Melanocyte of skin (primary cell): ENCODE measurements around the gene ACVRL1. TPM values are rescaled to one million over a fixed set of nuclear protein-coding genes. Genes with fewer than 3 reads are reported as not detected.

Experiments
- total RNA-seq, 2 donors: library from RNA; depleted of rRNA; stranded (reverse); fragments of >200 nt; gene quantifications; 2 replicates each; pipeline ENCODE4 v1.2.3, GENCODE V29; 2012

The ACVRL1 gene
- under 1 TPM; 0.34 to 1.00 TPM for total RNA-seq

DNA sequence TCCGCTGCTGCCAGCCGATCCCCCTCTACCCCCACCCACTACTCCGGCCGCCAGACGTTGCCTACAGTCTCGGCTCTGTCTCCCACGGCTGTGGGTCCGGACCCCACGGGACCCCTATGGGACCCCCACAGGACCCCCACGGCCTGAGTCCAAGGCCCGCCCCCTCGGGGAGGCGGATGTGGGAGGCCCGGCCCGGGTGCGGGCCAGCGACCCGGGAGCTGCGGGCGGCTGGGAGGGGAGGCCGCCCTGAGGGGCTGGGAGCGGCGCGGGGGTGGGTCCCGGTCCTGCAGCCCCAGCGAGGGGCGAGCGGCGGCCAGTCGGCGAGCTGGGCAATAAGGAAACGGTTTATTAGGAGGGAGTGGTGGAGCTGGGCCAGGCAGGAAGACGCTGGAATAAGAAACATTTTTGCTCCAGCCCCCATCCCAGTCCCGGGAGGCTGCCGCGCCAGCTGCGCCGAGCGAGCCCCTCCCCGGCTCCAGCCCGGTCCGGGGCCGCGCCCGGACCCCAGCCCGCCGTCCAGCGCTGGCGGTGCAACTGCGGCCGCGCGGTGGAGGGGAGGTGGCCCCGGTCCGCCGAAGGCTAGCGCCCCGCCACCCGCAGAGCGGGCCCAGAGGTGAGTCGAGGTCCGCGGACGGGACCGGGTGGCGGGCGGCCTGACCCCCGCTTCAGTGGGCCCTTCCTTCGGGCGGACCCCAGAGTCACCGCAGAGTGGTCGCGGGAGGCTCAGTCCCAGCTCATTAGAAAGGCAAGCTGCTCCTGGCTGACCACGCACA, at the start of gene ACVRL1:
ACVRL1 (plus strand) TSS at position 422 of the 773 bp plus-strand sequence. CDS start 4,971 bp downstream, outside the sequence.

DNA sequence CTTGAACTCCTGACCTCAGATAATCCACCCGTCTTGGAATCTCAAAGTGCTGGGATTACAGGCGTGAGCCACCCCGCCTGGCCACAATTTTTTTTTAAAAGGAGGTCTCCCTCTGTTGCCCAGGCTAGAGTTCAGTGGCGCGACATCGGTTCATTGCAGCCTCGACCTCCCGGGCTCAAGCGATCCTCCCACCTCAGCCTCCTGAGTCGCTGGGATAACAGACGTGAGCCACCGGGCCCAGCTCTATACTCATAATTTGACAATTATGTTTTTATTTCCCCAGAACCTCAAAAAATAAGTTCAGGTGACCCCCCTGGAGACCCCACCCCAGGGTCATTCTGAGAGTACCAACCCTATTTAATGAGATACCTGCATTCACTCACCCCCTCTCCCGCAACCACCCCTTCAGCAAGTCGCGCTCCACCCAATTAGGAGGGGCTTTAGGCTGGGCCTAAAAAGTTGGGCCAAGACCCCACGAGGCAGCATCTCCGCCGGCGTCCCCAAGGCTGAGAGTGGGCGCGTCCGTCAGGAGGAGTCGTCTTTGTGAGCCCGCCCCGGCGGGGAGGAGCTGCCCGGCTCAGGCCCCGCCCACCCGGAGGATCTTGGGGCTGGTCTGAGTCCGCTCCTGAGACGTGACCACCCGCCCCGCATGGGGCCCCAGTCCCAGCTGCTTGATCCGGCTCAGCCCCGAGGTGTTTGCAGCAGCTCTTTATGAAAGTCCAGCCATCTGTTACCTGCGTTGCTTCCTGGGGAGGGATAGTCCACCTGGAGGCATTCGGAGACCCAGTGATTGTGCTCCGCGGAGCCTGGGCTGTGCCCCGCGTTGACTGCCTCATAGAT, 19.6 kb upstream of the ACVRL1 start, which contains the start of gene ANKRD33:
ANKRD33 (plus strand) TSS at position 628 of the 840 bp plus-strand sequence; CDS start at position 712, 84 bp downstream.

DNA sequence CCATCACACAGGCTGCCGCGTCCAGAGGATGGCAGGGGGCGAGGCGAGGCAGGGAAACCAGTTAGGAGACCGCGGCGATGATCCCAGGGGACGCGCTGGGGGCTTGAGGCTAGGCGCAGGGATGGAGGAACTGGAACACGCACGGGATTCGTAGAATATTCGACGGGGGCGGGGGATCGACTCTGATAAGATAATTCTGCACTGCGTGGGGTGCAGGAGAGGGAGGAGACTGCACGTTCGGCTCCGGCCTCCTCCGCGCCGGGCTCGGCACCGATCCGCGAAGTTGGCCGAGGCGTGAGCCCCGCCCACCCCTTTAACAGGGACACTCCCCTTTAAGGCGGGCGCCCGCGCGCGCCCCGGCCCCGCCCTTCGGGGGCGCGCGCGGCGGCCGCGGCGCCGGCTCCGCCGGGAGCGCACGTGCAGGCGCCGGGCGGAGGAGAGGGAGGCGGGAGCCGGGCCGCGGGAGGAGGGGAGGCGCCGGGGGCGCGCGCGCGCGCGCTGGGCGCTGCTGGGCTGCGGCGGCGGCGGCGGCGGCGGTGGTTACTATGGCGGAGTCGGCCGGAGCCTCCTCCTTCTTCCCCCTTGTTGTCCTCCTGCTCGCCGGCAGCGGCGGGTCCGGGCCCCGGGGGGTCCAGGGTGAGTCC, 44.0 kb downstream of the ACVRL1 start, which contains the start of gene ACVR1B:
ACVR1B (plus strand) TSS at position 501 of the 644 bp plus-strand sequence; CDS start at position 546, 45 bp downstream.

Other genes with a start within 250 kb of the ACVRL1 start
- gene FIGNL2, start 58.8 kb upstream of the ACVRL1 start, total RNA-seq = under 1 TPM in 1 of 2 donors, not detected in 1; under 0.01 TPM
- gene ANKRD33, start 19.4 kb upstream of the ACVRL1 start, total RNA-seq = not detected
- gene ACVR1B, start 44.2 kb downstream of the ACVRL1 start, total RNA-seq = 1 to 10 TPM; 6.5 to 7.7 TPM
- gene TAMALIN, start 99.4 kb downstream of the ACVRL1 start, total RNA-seq = 10 to 100 TPM; 32.0 to 52.0 TPM
- gene NR4A1, start 143.9 kb downstream of the ACVRL1 start, total RNA-seq = 10 to 100 TPM in 1 of 2 donors, 1 to 10 TPM in 1; 7.2 to 11.0 TPM
- 10 to 100 TPM; 33.4 to 70.6 TPM for gene ATG101, start 162.5 kb downstream of the ACVRL1 start, total RNA-seq
- not detected for gene SMIM41, start 172.2 kb downstream of the ACVRL1 start, total RNA-seq